ENCODE measurements around the gene TMEM185A. TPM values are rescaled to one million over a fixed set of nuclear protein-coding genes. Genes with fewer than 3 reads are reported as not detected.
A peak's percentile ranks its signal among the peaks of the same experiment; 100 is the strongest.
"Not testable (repeated sequence)": the region's sequence is repeated elsewhere in the genome, so short reads cannot be mapped to it uniquely, and the experiment has no call there.

TMEM185A gene
- total RNA-seq: 10 to 100 TPM; 12.5 to 18.8 TPM

GRCh38 chrX:149631234-149632165, at the start of gene TMEM185A:
TMEM185A (minus strand) TSS chrX:149631792; CDS start chrX:149631580, 212 bp downstream.
- Histone ChIP-seq H3K27ac (peak within 1 kb of the TSS; percentile 57), H3K9ac (ENCODE audit: low read depth in 2 of 2, low read length in 2 of 2) (peak within 1 kb of the TSS; percentile 58 to 64), H3K36me3 (no peaks in the 10 kb centered on the region), H3K9me3 (no peaks in the 10 kb centered on the region), H3K27me3 (no peaks in the 10 kb centered on the region), H3K4me3 (peak within 1 kb of the TSS; percentile 73), H3K4me1 (no peaks in the 10 kb centered on the region)
- TF ChIP-seq, protein P1, sequence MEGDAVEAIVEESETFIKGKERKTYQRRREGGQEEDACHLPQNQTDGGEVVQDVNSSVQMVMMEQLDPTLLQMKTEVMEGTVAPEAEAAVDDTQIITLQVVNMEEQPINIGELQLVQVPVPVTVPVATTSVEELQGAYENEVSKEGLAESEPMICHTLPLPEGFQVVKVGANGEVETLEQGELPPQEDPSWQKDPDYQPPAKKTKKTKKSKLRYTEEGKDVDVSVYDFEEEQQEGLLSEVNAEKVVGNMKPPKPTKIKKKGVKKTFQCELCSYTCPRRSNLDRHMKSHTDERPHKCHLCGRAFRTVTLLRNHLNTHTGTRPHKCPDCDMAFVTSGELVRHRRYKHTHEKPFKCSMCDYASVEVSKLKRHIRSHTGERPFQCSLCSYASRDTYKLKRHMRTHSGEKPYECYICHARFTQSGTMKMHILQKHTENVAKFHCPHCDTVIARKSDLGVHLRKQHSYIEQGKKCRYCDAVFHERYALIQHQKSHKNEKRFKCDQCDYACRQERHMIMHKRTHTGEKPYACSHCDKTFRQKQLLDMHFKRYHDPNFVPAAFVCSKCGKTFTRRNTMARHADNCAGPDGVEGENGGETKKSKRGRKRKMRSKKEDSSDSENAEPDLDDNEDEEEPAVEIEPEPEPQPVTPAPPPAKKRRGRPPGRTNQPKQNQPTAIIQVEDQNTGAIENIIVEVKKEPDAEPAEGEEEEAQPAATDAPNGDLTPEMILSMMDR (IDR thresholded peaks at IDR 0.05): no peak
- peak; percentile 80 for DNase-seq
- intact Hi-C loops (cut with DNase I): loop anchor here (10.0 kb wide), 1 partner anchor 117 kb away; no protein-coding TSS in a partner anchor

GRCh38 chrX:149681182-149681581, 49.6 kb upstream of the TMEM185A start:
- no peak overlapping the region for H3K9ac ChIP-seq (ENCODE audit: low read depth in 2 of 2, low read length in 2 of 2)
- H3K27me3 ChIP-seq: no peaks in the 10 kb centered on the region
- DNase-seq: no peak
- H3K4me1 ChIP-seq: no peaks in the 10 kb centered on the region
- H3K9me3 ChIP-seq: no peaks in the 10 kb centered on the region
- no peak overlapping the region for H3K27ac ChIP-seq
- TF ChIP-seq, protein P1 (IDR thresholded peaks at IDR 0.05): no peak
- H3K4me3 ChIP-seq: no peak overlapping the region
- H3K36me3 ChIP-seq: no peaks in the 10 kb centered on the region
- intact Hi-C loops (cut with DNase I): no loop called here

DNA sequence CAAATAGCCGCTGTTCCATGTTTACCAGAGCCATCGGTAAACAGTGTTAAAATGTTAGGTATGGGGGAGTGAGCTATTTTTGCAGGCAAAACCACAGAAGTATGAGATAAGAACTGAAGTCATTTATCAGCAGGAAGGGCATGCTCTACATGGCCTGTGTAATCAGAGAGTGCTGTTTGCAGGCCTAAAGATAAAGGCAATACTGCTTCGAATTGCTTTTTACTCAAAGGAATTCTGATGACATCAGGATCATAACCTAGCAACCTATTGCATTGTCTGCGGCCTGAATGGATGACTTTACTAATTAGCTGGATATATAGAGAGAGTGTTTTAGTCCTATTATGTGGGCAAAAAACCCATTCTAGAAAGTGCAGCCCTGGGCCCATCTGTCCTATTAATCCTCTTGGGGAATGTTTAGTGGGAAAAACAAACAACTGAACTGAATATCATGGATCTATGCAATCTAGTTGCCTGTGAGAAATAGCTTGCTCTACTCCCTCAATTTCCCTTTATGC, 47.6 kb upstream of the TMEM185A start:
- H3K4me1 ChIP-seq; H3K27me3 ChIP-seq; H3K9ac ChIP-seq (ENCODE audit: low read depth in 2 of 2, low read length in 2 of 2); H3K4me3 ChIP-seq; intact Hi-C loops (cut with DNase I); DNase-seq; H3K36me3 ChIP-seq; H3K27ac ChIP-seq; H3K9me3 ChIP-seq: not testable (repeated sequence)

GRCh38 chrX:149675554-149675953, 44.0 kb upstream of the TMEM185A start:
- H3K27ac ChIP-seq; intact Hi-C loops (cut with DNase I); H3K27me3 ChIP-seq; H3K9ac ChIP-seq (ENCODE audit: low read depth in 2 of 2, low read length in 2 of 2); H3K4me1 ChIP-seq; H3K36me3 ChIP-seq; H3K4me3 ChIP-seq; DNase-seq; H3K9me3 ChIP-seq: not testable (repeated sequence)

- DNase-seq; H3K27me3 ChIP-seq; H3K4me1 ChIP-seq; H3K27ac ChIP-seq; H3K4me3 ChIP-seq; H3K9ac ChIP-seq (ENCODE audit: low read depth in 2 of 2, low read length in 2 of 2); H3K36me3 ChIP-seq; intact Hi-C loops (cut with DNase I); H3K9me3 ChIP-seq: not testable (repeated sequence)
These were observed 43.5 kb upstream of the TMEM185A start for GRCh38 chrX:149675088-149675487.

GRCh38 chrX:149660613-149661012, 29.0 kb upstream of the TMEM185A start:
- DNase-seq; H3K4me3 ChIP-seq; H3K9me3 ChIP-seq; H3K27ac ChIP-seq; H3K27me3 ChIP-seq; H3K9ac ChIP-seq (ENCODE audit: low read depth in 2 of 2, low read length in 2 of 2); intact Hi-C loops (cut with DNase I); H3K36me3 ChIP-seq; H3K4me1 ChIP-seq: not testable (repeated sequence)

GRCh38 chrX:149656260-149656884, 24.8 kb upstream of the TMEM185A start:
- H3K4me3 ChIP-seq; DNase-seq; H3K9me3 ChIP-seq; H3K36me3 ChIP-seq; H3K9ac ChIP-seq (ENCODE audit: low read depth in 2 of 2, low read length in 2 of 2); H3K4me1 ChIP-seq; H3K27me3 ChIP-seq; intact Hi-C loops (cut with DNase I); H3K27ac ChIP-seq: not testable (repeated sequence)

Data from colonic mucosa (tissue), 4 donors.